ENCODE data around the gene VWA7. TPM values are rescaled to one million over a fixed set of nuclear protein-coding genes. Genes with fewer than 3 reads are reported as not detected.

Gene VWA7
- total RNA-seq, 1 donor from 2014 or later, result 0.62 TPM

DNA sequence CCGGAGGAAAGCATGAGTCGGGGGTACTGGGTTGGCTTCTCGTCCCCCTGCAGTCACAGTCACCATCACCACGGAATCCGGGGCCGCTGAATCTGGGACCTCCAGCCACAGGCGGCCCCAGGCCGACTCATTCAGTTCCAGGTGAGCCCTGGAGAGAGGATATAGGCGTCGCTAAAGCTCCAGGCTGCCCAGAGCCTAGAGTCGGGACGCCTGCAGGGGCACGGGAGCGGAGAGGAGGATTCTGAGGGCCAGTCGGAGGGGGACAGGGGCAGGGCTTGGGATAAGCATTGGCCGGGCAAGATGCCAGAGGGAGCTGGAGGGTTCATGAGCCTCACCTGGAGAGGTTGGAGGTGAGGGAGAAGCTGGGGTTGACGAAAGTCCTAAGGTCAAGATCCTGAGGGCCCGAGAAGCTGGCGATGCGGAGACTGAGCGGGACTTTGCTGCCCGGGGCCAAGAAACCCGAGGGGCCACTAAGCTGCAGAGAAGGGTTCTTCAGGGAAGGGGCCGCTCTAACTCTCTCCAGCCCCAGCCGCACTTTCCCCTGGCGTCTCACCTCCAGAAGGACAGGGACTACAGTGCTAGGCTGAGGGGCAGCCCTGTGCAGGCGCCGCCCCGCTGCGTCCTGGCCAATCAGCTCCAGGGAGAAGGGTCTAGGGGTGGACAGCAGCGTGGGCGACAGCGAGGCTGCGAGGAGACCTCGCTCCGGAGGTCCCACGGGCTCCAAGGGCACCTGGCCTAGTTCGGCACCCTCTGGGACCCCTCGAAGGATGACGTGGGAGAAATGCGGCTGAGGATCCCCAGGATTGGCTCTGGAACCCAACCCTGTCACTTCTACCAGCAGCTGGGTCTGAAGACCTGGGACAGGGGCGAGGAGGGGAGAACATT is 11.0 kb downstream of the VWA7 start:
- H3K27me3 Mint-ChIP-seq (ENCODE audit: low read depth), result no peaks in the 10 kb centered on the region
- no peak overlapping the region for H3K4me3 Mint-ChIP-seq (ENCODE audit: unreplicated experiment)
- H3K4me1 Mint-ChIP-seq (ENCODE audit: low read depth), result peaks cover 10% of the 10 kb centered on the region
- DNase-seq (ENCODE audit: low spot score), result no peak
- TF ChIP-seq, protein P1, sequence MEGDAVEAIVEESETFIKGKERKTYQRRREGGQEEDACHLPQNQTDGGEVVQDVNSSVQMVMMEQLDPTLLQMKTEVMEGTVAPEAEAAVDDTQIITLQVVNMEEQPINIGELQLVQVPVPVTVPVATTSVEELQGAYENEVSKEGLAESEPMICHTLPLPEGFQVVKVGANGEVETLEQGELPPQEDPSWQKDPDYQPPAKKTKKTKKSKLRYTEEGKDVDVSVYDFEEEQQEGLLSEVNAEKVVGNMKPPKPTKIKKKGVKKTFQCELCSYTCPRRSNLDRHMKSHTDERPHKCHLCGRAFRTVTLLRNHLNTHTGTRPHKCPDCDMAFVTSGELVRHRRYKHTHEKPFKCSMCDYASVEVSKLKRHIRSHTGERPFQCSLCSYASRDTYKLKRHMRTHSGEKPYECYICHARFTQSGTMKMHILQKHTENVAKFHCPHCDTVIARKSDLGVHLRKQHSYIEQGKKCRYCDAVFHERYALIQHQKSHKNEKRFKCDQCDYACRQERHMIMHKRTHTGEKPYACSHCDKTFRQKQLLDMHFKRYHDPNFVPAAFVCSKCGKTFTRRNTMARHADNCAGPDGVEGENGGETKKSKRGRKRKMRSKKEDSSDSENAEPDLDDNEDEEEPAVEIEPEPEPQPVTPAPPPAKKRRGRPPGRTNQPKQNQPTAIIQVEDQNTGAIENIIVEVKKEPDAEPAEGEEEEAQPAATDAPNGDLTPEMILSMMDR (IDR thresholded peaks at IDR 0.05), result no peak
- no peak overlapping the region for H3K27ac Mint-ChIP-seq (ENCODE audit: unreplicated experiment)
- peaks cover 2% of the 10 kb centered on the region for H3K36me3 Mint-ChIP-seq (ENCODE audit: low read depth)
- no peaks in the 10 kb centered on the region for H3K9me3 Mint-ChIP-seq (ENCODE audit: low read depth)

DNA sequence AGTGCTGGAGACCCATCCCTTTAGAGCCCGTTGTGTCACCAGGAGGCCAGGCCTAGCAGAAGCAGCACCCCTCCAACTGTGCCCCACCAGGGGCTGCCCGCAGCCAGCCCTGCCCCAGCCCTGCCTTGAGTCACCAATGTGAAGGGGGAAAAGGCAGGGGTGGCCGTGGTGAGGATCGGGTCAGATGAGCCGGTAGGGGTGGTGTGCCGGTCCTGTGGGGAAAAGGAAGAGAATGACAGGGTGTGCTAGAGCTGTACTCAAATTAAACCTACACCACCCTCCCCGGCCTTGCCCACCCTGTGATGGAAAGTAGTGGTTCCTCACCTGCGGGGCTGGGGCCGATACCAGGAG is 11.6 kb downstream of the VWA7 start:
- H3K36me3 Mint-ChIP-seq (ENCODE audit: low read depth), result peaks cover 3% of the 10 kb centered on the region

DNA sequence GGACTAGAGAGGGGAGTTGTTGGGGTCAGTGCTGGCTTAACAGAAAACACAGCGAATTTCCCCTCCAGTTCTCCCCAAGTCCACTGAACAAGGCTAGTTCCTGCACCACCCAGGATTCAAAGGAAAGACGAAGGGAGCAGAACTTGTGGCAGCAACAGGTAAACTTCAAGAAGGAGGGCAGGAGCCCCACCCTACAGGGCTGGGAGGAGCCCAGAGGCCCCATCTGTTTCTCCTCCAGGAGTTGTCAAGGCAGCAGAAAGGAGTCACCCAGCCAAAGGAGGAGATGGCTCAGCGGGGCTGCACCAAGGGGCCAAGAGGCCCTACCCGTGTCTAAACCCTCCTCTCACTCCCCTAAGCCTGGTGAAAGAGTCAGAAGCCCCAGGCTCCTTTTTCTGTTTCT is 12.9 kb downstream of the VWA7 start:
- Mint-ChIP-seq H3K4me3 (ENCODE audit: unreplicated experiment) (no peak overlapping the region), H3K27ac (ENCODE audit: unreplicated experiment) (no peak overlapping the region), H3K36me3 (ENCODE audit: low read depth) (peaks cover 6% of the 10 kb centered on the region), H3K4me1 (ENCODE audit: low read depth) (peaks cover 10% of the 10 kb centered on the region), H3K27me3 (ENCODE audit: low read depth) (no peaks in the 10 kb centered on the region), H3K9me3 (ENCODE audit: low read depth) (no peaks in the 10 kb centered on the region)
- DNase-seq (ENCODE audit: low spot score), result no peak
- TF ChIP-seq, protein P1 (IDR thresholded peaks at IDR 0.05), result no peak

More for the DNA sequence above, 11.6 kb downstream of the VWA7 start:
- no peak for DNase-seq (ENCODE audit: low spot score)
- no peaks in the 10 kb centered on the region for H3K27me3 Mint-ChIP-seq (ENCODE audit: low read depth)
- H3K4me3 Mint-ChIP-seq (ENCODE audit: unreplicated experiment), result no peak overlapping the region
- no peak overlapping the region for H3K27ac Mint-ChIP-seq (ENCODE audit: unreplicated experiment)
- peaks cover 10% of the 10 kb centered on the region for H3K4me1 Mint-ChIP-seq (ENCODE audit: low read depth)
- H3K9me3 Mint-ChIP-seq (ENCODE audit: low read depth), result no peaks in the 10 kb centered on the region
- TF ChIP-seq, protein P1 (IDR thresholded peaks at IDR 0.05), result no peak

DNA sequence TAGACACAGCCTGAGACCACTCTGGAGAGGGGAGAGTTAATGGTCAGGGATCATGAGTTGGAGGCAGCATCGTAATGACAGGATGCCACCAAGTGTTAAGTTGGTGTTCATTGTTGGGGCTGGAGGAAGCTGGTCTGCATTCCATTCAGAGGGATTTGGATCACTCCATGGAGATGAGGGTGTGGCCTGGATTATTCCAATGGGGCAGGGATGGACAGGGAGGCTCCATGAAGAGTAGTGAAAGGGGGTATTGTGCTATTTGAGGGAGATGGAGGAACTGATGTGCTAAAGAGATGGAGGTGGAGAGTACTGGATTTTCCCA is 13.5 kb downstream of the VWA7 start:
- TF ChIP-seq, protein P1 (IDR thresholded peaks at IDR 0.05), result peak; percentile 28
- no peak overlapping the region for H3K4me3 Mint-ChIP-seq (ENCODE audit: unreplicated experiment)
- peaks cover 6% of the 10 kb centered on the region for H3K36me3 Mint-ChIP-seq (ENCODE audit: low read depth)
- peaks cover 10% of the 10 kb centered on the region for H3K4me1 Mint-ChIP-seq (ENCODE audit: low read depth)
- no peaks in the 10 kb centered on the region for H3K9me3 Mint-ChIP-seq (ENCODE audit: low read depth)
- no peak for DNase-seq (ENCODE audit: low spot score)
- no peaks in the 10 kb centered on the region for H3K27me3 Mint-ChIP-seq (ENCODE audit: low read depth)
- peak overlapping the region; percentile 39 for H3K27ac Mint-ChIP-seq (ENCODE audit: unreplicated experiment)

DNA sequence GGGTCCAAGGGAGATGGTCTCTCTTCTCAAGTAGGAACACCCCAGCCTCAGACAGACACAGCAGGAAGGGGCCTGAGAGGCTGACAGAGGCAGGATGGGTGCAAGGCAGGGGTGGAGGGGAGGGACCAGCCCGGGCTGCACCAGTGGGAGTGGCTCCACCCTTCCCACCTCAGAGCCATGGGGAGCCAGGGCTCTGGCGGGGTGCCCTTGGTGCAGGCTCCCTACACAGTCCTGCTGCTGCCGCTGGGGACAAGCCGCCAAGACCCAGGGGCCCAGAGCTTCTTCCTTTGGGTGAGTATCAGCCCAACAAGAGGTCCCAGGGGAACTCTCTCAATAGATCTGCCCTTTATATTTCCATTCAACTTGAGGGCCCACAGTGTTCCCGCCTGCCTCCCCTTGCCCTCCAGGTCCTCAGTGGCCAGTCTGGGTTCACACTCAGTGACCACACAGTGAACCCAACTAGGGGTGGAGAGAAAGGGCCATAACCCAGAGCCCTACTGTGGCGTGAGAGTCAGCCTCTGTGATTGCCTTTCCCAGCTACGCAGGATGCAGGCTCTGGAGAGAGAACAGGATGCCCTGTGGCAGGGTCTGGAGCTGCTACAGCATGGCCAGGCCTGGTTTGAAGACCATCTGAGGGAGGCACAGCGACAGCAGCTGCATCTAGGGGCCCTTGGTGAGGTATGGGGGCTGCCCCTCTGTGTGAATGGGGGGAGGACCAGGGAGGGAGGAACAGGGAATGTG is 14.1 kb downstream of the VWA7 start:
- Mint-ChIP-seq H3K9me3 (ENCODE audit: low read depth) (no peaks in the 10 kb centered on the region), H3K4me1 (ENCODE audit: low read depth) (peaks cover 10% of the 10 kb centered on the region), H3K36me3 (ENCODE audit: low read depth) (peaks cover 6% of the 10 kb centered on the region), H3K4me3 (ENCODE audit: unreplicated experiment) (no peak overlapping the region), H3K27ac (ENCODE audit: unreplicated experiment) (peak overlapping the region; percentile 39), H3K27me3 (ENCODE audit: low read depth) (no peaks in the 10 kb centered on the region)
- DNase-seq (ENCODE audit: low spot score), result no peak
- TF ChIP-seq, protein P1 (IDR thresholded peaks at IDR 0.05), result no peak

All from chondrocyte (in vitro differentiated cells).